Heart right ventricle (tissue), 16 donors: Measurements from ENCODE around the gene AATF. TPM values are rescaled to one million over a fixed set of nuclear protein-coding genes. Genes with fewer than 3 reads are reported as not detected.

Experiments used
- ATAC-seq, 8 donors: fragments of 200-7000 bp; cut with Tn5 transposase; one replicate each; pipeline ENCODE4 v1.9.1; 2020; ENCODE audit warnings: mild to moderate bottlenecking in 8 of 8, moderate library complexity in 8 of 8, moderate number of reproducible peaks in 1 of 8
- DNase-seq, 2 donors: peaks; one replicate each; pipeline ENCODE4 v3.0.0-alpha.2; 2020
- H3K27ac ChIP-seq, 10 donors: fragments of 200-600 bp; sonication (generic) in 2 of 10; one replicate each; pipeline versions ENCODE4 v1.5.0 to v1.8.0; 2020 to 2022; ENCODE audit warnings: mild to moderate bottlenecking in 3 of 10
- H3K27me3 ChIP-seq, 7 donors: fragments of 200-600 bp; one replicate each; pipeline ENCODE4 v1.8.0; 2021 to 2022; ENCODE audit warnings: mild to moderate bottlenecking in 2 of 7
- H3K36me3 ChIP-seq, 9 donors: fragments of 200-600 bp; sonication (generic) in 1 of 9; one replicate each; pipeline versions ENCODE4 v1.5.0 to v1.8.0; 2020 to 2022; ENCODE audit warnings: mild to moderate bottlenecking in 2 of 9
- H3K4me1 ChIP-seq, 9 donors: fragments of 200-600 bp; sonication (generic) in 1 of 9; one replicate each; pipeline versions ENCODE4 v1.5.0 to v1.8.0; 2020 to 2022; ENCODE audit warnings: mild to moderate bottlenecking in 4 of 9
- H3K4me3 ChIP-seq, 10 donors: fragments of 200-600 bp; sonication (generic) in 2 of 10; one replicate each; pipeline versions ENCODE4 v1.5.0 to v1.8.0; 2020 to 2022; ENCODE audit warnings: mild to moderate bottlenecking in 7 of 10, moderate library complexity in 2 of 10
- H3K9me3 ChIP-seq, 11 donors: fragments of 200-600 bp in 10 of 11; sonication (generic) in 2 of 11; one replicate each; pipeline versions ENCODE4 v1.5.0 to v1.8.0; 2013 to 2022; ENCODE audit warnings: mild to moderate bottlenecking in 2 of 11, control low read depth in 1 of 11, moderate library complexity in 1 of 11
- WGBS, 2 donors: extraction: QIAGEN DNeasy Blood & Tissue Kit; methylation state at CpG; one replicate each; pipeline ENCODE4 v1.1.7; 2013; ENCODE audit warnings: inconsistent platforms in 1 of 2; 5-methylcytosine and 5-hydroxymethylcytosine counted together
- intact Hi-C, 10 donors: fragments of 100-400 bp; cut with DNase I; formaldehyde crosslinking; loops; one replicate each; pipeline versions ENCODE4 v1.11.1 to v1.14.2; 2022
- polyA plus RNA-seq, 2 donors: library from polyadenylated mRNA; stranded (reverse); fragments of 200-250 nt; gene quantifications; one replicate each; pipeline ENCODE4 v1.2.3, GENCODE V29; 2013
- total RNA-seq, 10 donors: library from RNA; stranded (reverse); fragmentation: NEBNext Ultra II Directional in 3 of 10; extraction: Animal tissue kit (Norgen Biotek cat#: 25700) in 3 of 10; gene quantifications; one replicate each; pipeline versions ENCODE4 v1.2.1 to v1.2.4, GENCODE V29; 2021 to 2023
- TF ChIP-seq, protein P1 (sequence below), 9 donors: fragments of 200-600 bp; sonication (generic) in 2 of 9; IDR thresholded peaks; one replicate each; pipeline versions ENCODE4 v1.5.0 to v1.8.0; 2021 to 2022; ENCODE audit warnings: antibody characterized with exemption in 9 of 9, mild to moderate bottlenecking in 5 of 9, moderate library complexity in 1 of 9
- donor health status: Arrhythmogenic right ventricular cardiomyopathy.
- donor health status: ischemic (EF 13 %, LVEDD 7.1; RV severe dilation, severe dysfunction).
- donor health status: healthy with polysubstance abuse.
- donor health status: DM: no; HTN: yes; CAD: no.
- donor health status: DM: no; HTN: no; CAD: no.
- donor health status: ischemic (EF 25% LVEDD 6.9; RV normal size, moderate dysfunction).
- donor health status: ischemic (EF 25% LVEDD 5.7; RV mildly dilated, moderate dysfunction).
- donor health status: healthy.
- donor health status: DM: yes; HTN: yes; CAD: no.
- donor health status: Ischemic cardiomyopathy.
- donor health status: ischemic (EF 35%, LVEDD 5.7; RV mildly dilated, moderate dysfunction).
- donor health status: nonischemic (EF 11% LVEDD 7.7; RV severe dilation, severe dysfunction).
- donor health status: DM: yes; HTN: yes; CAD: no.
- donor health status: PGD.
- donor health status: ischemic (EF 29% LVEDD 5.4; RV normal size, mild dysfunction).
- donor health status: nonischemic (EF 23%, LVEDD 6.1; RV moderate dilation, normal function).

AATF gene
- total and polyA plus RNA-seq, 12 donors: 19.9 to 35.5 (median 26.0) TPM

DNA sequence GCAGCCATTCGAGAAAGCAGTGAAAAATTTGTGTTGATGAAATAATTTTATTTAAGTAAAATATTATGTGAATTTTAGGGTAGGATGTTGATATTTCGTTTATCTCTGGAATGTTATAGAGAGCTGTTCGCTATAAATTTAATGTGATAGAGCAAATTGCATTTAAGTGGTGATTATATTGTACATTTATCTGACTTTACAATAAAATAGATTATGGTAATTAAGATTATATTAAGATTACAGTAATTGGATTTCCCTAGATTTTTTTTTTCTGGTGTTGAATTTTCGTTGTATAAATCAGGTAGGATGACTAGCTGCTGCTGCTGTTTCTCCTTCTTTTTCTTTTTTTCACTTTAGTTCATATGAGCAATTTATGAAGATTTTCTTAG, 71.0 kb downstream of the AATF start:
- H3K36me3 ChIP-seq: peaks cover 0 to 63% (median 7%) of the 10 kb centered on the region in 9 donors
- H3K4me3 ChIP-seq: no peak overlapping the region
- peaks cover 0 to 14% (median 0%) of the 10 kb centered on the region in 9 donors for H3K4me1 ChIP-seq
- no peaks in the 10 kb centered on the region for H3K9me3 ChIP-seq
- 97 to 99% methylated on average over 4 of the region's 4 CpGs for WGBS, 2 donors
- ATAC-seq (no peak), DNase-seq (no peak)
- intact Hi-C loops: no loop called here
- TF ChIP-seq, protein P1, sequence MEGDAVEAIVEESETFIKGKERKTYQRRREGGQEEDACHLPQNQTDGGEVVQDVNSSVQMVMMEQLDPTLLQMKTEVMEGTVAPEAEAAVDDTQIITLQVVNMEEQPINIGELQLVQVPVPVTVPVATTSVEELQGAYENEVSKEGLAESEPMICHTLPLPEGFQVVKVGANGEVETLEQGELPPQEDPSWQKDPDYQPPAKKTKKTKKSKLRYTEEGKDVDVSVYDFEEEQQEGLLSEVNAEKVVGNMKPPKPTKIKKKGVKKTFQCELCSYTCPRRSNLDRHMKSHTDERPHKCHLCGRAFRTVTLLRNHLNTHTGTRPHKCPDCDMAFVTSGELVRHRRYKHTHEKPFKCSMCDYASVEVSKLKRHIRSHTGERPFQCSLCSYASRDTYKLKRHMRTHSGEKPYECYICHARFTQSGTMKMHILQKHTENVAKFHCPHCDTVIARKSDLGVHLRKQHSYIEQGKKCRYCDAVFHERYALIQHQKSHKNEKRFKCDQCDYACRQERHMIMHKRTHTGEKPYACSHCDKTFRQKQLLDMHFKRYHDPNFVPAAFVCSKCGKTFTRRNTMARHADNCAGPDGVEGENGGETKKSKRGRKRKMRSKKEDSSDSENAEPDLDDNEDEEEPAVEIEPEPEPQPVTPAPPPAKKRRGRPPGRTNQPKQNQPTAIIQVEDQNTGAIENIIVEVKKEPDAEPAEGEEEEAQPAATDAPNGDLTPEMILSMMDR (IDR thresholded peaks at IDR 0.05): no peak
- H3K27me3 ChIP-seq: no peaks in the 10 kb centered on the region
- H3K27ac ChIP-seq: no peak overlapping the region

DNA sequence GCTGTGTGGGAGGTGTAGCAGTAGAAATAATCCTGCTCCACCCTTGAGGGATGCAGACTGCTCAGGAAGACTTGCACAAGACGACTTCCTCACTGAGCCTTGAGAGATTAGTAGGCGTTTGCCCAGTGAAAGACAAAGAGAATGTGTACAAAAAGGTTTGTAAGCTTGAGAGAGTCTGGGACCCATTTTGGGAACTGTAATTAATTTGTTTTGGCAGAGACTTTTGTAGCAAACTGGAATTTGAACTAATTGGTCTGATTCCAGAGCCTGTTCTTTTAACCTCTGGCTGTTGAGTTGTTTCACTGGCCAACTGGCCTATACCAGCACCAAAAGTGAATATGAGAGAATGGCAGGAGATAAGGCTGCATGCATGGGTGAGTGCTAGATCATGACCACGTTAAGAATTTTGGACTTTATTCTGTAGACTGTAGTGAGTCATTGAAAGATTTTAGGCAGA, 75.5 kb downstream of the AATF start:
- no peak for ATAC-seq
- TF ChIP-seq, protein P1 (IDR thresholded peaks at IDR 0.05): no peak
- no peak overlapping the region for H3K4me3 ChIP-seq
- intact Hi-C loops: no loop called here
- H3K27me3 ChIP-seq: no peaks in the 10 kb centered on the region
- WGBS, 2 donors: 37 to 53% methylated on average over 3 of the region's 3 CpGs
- DNase-seq: no peak
- peaks cover 0 to 65% (median 7%) of the 10 kb centered on the region in 9 donors for H3K36me3 ChIP-seq
- H3K27ac ChIP-seq: no peak overlapping the region
- peaks cover 0 to 10% (median 0%) of the 10 kb centered on the region in 9 donors for H3K4me1 ChIP-seq
- no peaks in the 10 kb centered on the region for H3K9me3 ChIP-seq

DNA sequence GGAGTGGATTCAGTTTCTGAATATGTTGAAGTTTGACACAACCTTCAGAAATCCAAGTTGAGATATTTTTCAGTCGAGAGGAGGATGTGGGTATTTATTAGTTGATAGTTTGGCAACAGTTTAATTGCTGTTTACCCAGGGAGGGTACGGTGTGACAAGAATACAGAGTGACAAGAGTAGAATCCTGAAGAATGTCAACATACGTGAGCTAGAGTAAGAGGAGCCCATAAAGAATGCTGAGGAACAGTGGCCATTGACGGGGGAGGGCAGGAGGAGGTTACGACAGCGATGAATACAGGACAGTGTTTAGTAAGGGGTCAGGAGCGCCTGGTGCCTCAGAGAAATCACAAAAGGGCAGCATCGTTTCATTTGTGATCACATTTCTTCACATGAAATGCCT, 76.5 kb downstream of the AATF start:
- Histone ChIP-seq H3K27ac (no peak overlapping the region), H3K4me3 (no peak overlapping the region), H3K36me3 (peaks cover 0 to 60% (median 7%) of the 10 kb centered on the region in 9 donors), H3K4me1 (peaks cover 0 to 10% (median 0%) of the 10 kb centered on the region in 9 donors), H3K27me3 (no peaks in the 10 kb centered on the region), H3K9me3 (no peaks in the 10 kb centered on the region)
- TF ChIP-seq, protein P1 (IDR thresholded peaks at IDR 0.05): no peak
- 91 to 93% methylated on average over 8 of the region's 8 CpGs for WGBS, 2 donors
- ATAC-seq: no peak
- no peak for DNase-seq
- intact Hi-C loops: no loop called here

DNA sequence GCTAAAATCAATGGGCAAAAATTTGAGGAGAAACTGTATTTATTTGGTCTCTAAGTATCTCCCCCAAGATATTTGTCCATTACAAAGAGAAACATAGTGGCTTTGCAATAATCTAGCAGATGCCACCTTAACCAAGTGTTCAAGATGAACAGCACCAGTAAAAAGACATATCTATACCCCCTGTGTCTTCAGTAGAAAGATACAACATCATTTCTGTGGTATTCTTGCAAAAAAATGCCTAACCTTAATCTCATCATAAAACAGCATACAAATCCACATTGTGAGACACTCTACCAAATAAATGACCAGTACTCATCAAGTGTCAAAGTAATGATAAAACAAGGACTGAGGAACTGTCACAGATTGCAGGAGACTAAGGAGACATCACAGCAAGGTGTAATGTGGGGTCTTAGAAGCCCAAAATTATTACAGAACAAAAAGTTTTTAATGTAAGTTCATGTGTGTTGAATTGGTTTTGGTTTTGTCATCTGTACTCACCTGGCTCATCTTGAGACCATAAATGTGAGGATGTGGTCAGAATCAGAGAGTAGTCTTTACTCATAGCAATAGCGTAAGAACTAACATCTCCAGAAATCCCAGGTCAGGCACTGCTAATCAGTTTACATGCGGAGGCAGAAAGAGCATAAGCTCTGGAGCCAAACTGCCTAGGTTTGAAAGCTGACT, 77.2 kb downstream of the AATF start:
- Histone ChIP-seq H3K4me3 (no peak overlapping the region), H3K27me3 (no peaks in the 10 kb centered on the region), H3K9me3 (no peaks in the 10 kb centered on the region), H3K36me3 (peaks cover 0 to 60% (median under 1%) of the 10 kb centered on the region in 9 donors), H3K27ac (no peak overlapping the region), H3K4me1 (peaks cover 0 to 10% (median 0%) of the 10 kb centered on the region in 9 donors)
- WGBS, 2 donors: 92 to 99% methylated on average over 2 of the region's 2 CpGs
- ATAC-seq: no peak
- no peak for DNase-seq
- TF ChIP-seq, protein P1 (IDR thresholded peaks at IDR 0.05): no peak
- intact Hi-C loops: no loop called here
